Rectal smooth muscle tissue (tissue), 1 donor: ENCODE measurements around the gene SLA2.

ENCODE experiments used
- H3K27ac ChIP-seq: one replicate; pipeline ENCODE4 v1.7.0; 2013; ENCODE audit warnings: low read depth, low read length, inconsistent platforms
- H3K27me3 ChIP-seq: one replicate; pipeline ENCODE4 v1.7.0; 2013; ENCODE audit warnings: low read length; ENCODE audit not compliant: control insufficient read depth, insufficient read depth
- H3K36me3 ChIP-seq: one replicate; pipeline ENCODE4 v1.7.0; 2013; ENCODE audit warnings: low read length; ENCODE audit not compliant: control insufficient read depth, insufficient read depth
- H3K4me1 ChIP-seq: one replicate; pipeline ENCODE4 v1.7.0; 2013; ENCODE audit warnings: low read length; ENCODE audit not compliant: control insufficient read depth, insufficient read depth
- H3K4me3 ChIP-seq: one replicate; pipeline ENCODE4 v1.7.0; 2013; ENCODE audit warnings: low read length
- H3K9ac ChIP-seq: one replicate; pipeline ENCODE4 v1.7.0; 2013; ENCODE audit warnings: low read length

The SLA2 gene

DNA sequence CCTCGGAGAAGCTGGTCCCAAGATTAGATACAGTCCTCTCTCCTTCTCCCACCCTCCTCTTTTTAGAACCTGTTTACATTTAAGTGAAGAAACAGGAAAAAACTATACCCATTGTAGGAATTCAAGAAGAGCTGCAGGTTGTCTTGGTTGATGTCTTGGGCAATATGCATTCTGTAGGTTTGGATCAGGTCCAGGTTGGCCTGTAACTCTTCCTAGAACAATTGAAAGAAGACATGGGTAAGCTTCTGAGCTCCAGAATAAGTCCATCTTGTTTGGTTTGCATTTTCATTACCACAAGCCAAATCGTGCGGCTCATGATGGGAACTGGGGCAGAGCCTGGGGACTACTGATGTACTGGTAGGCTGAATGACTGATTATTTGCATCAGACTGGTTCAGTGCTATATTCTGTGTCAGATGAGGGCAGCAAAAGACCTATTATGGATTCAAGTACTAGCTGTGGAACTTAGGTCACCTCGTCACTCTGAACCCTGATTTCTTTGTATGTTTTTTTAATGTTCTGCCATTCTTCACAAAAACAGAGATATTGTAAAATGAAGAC is 20.3 kb upstream of the SLA2 start:
- no peak overlapping the region for H3K4me3 ChIP-seq
- H3K36me3 ChIP-seq: peaks cover 7% of the 10 kb centered on the region
- H3K4me1 ChIP-seq: no peaks in the 10 kb centered on the region
- no peak overlapping the region for H3K27ac ChIP-seq
- H3K27me3 ChIP-seq: no peaks in the 10 kb centered on the region
- H3K9ac ChIP-seq: no peak overlapping the region

DNA sequence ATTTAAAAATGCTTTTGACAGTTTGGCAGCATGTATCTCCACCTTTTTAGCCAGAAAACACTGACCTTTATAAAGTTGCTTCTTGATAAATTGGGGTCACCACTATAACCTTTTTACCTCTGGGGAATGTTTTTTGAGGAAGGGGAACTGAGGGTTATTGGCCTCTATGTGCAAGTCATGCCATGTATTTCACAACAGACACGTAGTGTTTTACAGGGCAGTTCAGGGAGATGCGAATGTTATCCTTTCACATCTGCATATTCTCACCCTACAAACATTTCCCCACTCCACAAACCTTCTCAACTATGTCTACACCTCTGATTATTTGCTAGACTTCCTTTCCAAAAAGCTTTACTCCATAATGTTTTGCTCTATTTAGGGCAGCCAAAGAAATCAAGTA is 17.0 kb upstream of the SLA2 start:
- Histone ChIP-seq H3K27me3 (no peaks in the 10 kb centered on the region), H3K27ac (no peak overlapping the region), H3K4me1 (no peaks in the 10 kb centered on the region), H3K4me3 (no peak overlapping the region), H3K36me3 (peaks cover 7% of the 10 kb centered on the region), H3K9ac (no peak overlapping the region)

DNA sequence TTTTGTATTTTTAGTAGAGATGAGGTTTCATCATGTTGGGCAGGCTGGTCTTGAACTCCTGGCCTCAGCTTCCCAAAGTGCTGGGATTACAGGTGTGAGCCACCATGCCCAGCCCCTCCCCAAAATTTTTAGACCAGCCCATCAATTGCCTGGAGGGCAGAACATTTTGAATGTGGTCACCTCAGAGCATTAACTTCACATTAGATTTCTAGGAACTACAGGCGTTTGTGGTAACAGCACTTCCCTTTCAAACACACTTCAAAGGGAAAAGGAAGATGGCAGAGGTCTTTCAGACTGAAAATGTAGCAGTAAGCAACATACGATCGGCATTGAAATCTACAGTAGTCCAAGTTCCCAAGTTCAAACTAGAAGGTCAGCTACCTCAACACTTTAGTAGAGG is 12.3 kb upstream of the SLA2 start:
- Histone ChIP-seq H3K36me3 (peaks cover 9% of the 10 kb centered on the region), H3K27me3 (no peaks in the 10 kb centered on the region), H3K9ac (no peak overlapping the region), H3K27ac (no peak overlapping the region), H3K4me1 (no peaks in the 10 kb centered on the region), H3K4me3 (no peak overlapping the region)

DNA sequence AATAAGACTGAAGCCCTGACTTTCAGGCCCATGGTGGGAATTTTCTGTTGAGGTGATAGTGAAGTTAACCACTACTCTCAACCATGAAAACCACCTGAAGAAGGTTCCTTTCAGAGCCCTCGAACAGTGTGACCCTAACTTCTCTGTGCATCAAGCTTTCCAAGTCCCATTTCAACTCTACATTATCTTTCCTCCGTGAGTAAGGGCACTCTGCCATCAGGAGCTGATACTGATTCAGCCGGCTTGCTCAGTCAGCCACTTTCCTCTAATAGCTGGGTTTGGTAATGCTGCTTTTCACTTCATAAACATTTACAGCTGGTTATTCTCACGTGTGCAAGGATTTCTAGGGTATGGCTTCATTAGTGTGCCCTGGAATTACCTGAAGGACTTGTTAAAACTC is 10.7 kb upstream of the SLA2 start:
- H3K9ac ChIP-seq: no peak overlapping the region
- H3K27me3 ChIP-seq: no peaks in the 10 kb centered on the region
- no peaks in the 10 kb centered on the region for H3K4me1 ChIP-seq
- no peak overlapping the region for H3K27ac ChIP-seq
- H3K4me3 ChIP-seq: no peak overlapping the region
- H3K36me3 ChIP-seq: peaks cover 15% of the 10 kb centered on the region

DNA sequence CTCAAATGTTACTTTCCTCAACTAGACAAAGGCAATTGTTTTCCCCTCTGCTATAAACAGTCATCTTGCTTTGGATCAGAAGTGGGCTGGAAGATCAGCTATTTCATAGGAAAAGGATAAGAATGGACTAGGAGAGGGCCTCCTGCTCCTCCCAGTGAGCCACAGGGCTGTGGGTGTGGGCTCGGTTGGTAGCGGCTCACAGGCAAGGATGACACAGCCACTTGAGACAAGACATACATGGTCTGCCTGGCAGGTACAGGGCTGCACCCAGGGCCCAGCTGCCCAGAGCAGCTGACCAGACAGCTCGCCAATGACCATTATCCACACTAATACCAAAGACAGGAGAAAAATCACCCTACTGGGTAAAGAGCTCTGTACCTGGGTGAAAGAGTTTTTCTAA is 9.0 kb upstream of the SLA2 start:
- Histone ChIP-seq H3K36me3 (peaks cover 19% of the 10 kb centered on the region), H3K27me3 (no peaks in the 10 kb centered on the region), H3K4me3 (no peak overlapping the region), H3K4me1 (no peaks in the 10 kb centered on the region), H3K27ac (no peak overlapping the region), H3K9ac (no peak overlapping the region)

- Histone ChIP-seq H3K9ac (no peak overlapping the region), H3K36me3 (peaks cover 19% of the 10 kb centered on the region), H3K4me1 (no peaks in the 10 kb centered on the region), H3K4me3 (no peak overlapping the region), H3K27me3 (no peaks in the 10 kb centered on the region), H3K27ac (no peak overlapping the region)
Measured at GRCh38 chr20:36654506-36654905, 8.5 kb upstream of the SLA2 start.

- Histone ChIP-seq H3K9ac (no peak overlapping the region), H3K27ac (no peak overlapping the region), H3K36me3 (peaks cover 19% of the 10 kb centered on the region), H3K27me3 (no peaks in the 10 kb centered on the region), H3K4me1 (no peaks in the 10 kb centered on the region), H3K4me3 (no peak overlapping the region)
Measured at GRCh38 chr20:36653456-36653855, 7.5 kb upstream of the SLA2 start.

- Histone ChIP-seq H3K4me3 (no peak overlapping the region), H3K27me3 (no peaks in the 10 kb centered on the region), H3K4me1 (no peaks in the 10 kb centered on the region), H3K9ac (no peak overlapping the region), H3K36me3 (peaks cover 6% of the 10 kb centered on the region), H3K27ac (no peak overlapping the region)
Measured at GRCh38 chr20:36647196-36648121, 1.5 kb upstream of the SLA2 start.

GRCh38 chr20:36646678-36647077 is 682 bp upstream of the SLA2 start:
- H3K36me3 ChIP-seq: peaks cover 4% of the 10 kb centered on the region
- no peaks in the 10 kb centered on the region for H3K27me3 ChIP-seq
- no peaks in the 10 kb centered on the region for H3K4me1 ChIP-seq
- H3K4me3 ChIP-seq: no peak overlapping the region
- no peak overlapping the region for H3K27ac ChIP-seq
- H3K9ac ChIP-seq: no peak overlapping the region

- H3K36me3 ChIP-seq: no peaks in the 10 kb centered on the region
- peak overlapping the region; percentile 35 for H3K4me3 ChIP-seq
- no peaks in the 10 kb centered on the region for H3K27me3 ChIP-seq
- H3K27ac ChIP-seq: no peak overlapping the region
- H3K9ac ChIP-seq: no peak overlapping the region
- H3K4me1 ChIP-seq: no peaks in the 10 kb centered on the region
Measured at GRCh38 chr20:36645353-36645752, 643 bp downstream of the SLA2 start.

GRCh38 chr20:36644706-36645095 is 1.3 kb downstream of the SLA2 start:
- H3K27ac ChIP-seq: no peak overlapping the region
- no peaks in the 10 kb centered on the region for H3K36me3 ChIP-seq
- H3K4me1 ChIP-seq: no peaks in the 10 kb centered on the region
- H3K4me3 ChIP-seq: no peak overlapping the region
- H3K9ac ChIP-seq: no peak overlapping the region
- no peaks in the 10 kb centered on the region for H3K27me3 ChIP-seq

DNA sequence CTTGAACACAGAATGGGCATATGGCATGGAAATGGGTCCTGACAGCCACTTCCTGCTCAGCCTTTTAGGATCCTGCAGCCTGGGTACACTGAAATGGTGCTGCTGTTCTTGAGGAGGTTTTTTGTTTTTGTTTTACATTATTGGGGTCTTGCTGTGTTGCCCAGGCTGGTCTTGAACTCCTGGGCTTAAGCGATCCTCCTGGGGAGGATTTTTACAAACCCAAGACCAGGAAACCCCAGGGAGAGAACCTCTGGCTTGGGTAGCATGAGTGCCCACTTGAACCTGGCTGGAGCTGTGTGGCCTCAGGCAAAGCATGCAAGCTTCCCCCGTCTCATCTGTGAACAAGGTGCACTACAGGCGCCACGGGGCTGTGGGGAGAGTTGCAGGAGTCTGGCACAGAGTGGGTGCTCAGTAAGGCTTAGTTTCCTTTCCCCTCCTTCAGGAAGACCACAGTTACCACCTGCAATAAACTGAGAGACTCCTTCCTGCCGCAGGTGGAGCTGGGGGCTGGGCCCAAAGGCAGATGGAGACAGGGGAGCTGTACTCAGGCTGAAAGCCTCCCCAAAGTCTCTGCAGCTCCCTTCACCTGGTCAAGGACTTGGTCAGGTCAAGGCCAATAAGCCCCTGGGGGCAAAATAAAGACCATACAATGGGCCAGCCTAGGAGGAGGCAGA is 1.8 kb downstream of the SLA2 start:
- no peak overlapping the region for H3K4me3 ChIP-seq
- no peak overlapping the region for H3K9ac ChIP-seq
- no peak overlapping the region for H3K27ac ChIP-seq
- no peaks in the 10 kb centered on the region for H3K27me3 ChIP-seq
- no peaks in the 10 kb centered on the region for H3K4me1 ChIP-seq
- no peaks in the 10 kb centered on the region for H3K36me3 ChIP-seq
